HG03521 (cell line): ENCODE data around the gene PGRMC1.
"Not testable (repeated sequence)": the region's sequence is repeated elsewhere in the genome, so short reads cannot be mapped to it uniquely, and the experiment has no call there.

ENCODE experiments used
- ATAC-seq: cut with Tn5 transposase; IDR thresholded peaks from one replicate; pipeline ENCODE4 v1.9.1; 2021; ENCODE audit warnings: mild to moderate bottlenecking, moderate library complexity; ENCODE audit not compliant: unreplicated experiment

The PGRMC1 gene

GRCh38 chrX:119235872-119236622 lies at the start of gene PGRMC1:
TSS of gene PGRMC1 (plus strand) at chrX:119236285. CDS start at chrX:119236364, 79 bp downstream.
- ATAC-seq: peak; percentile 92

GRCh38 chrX:119186763-119187162 lies 49.3 kb upstream of the PGRMC1 start:
- no peak for ATAC-seq

- no peak for ATAC-seq
These were observed 48.8 kb upstream of the PGRMC1 start for GRCh38 chrX:119187298-119187697.

- ATAC-seq: no peak
These were observed 47.0 kb upstream of the PGRMC1 start for GRCh38 chrX:119189115-119189514.

GRCh38 chrX:119189595-119189994 lies 46.5 kb upstream of the PGRMC1 start:
- ATAC-seq: no peak

GRCh38 chrX:119190091-119190681 lies 45.9 kb upstream of the PGRMC1 start:
- no peak for ATAC-seq

- ATAC-seq: no peak
These were observed 45.3 kb upstream of the PGRMC1 start for GRCh38 chrX:119190831-119191230.

- ATAC-seq: no peak
These were observed 41.5 kb upstream of the PGRMC1 start for GRCh38 chrX:119194621-119195020.

- no peak for ATAC-seq
These were observed 34.5 kb upstream of the PGRMC1 start for GRCh38 chrX:119201570-119201969.

- no peak for ATAC-seq
These were observed 29.9 kb upstream of the PGRMC1 start for GRCh38 chrX:119206203-119206602.

- ATAC-seq: not testable (repeated sequence)
These were observed 28.6 kb upstream of the PGRMC1 start for GRCh38 chrX:119207483-119207882.

- no peak for ATAC-seq
These were observed 27.6 kb upstream of the PGRMC1 start for GRCh38 chrX:119208401-119209057.

- ATAC-seq: not testable (repeated sequence)
These were observed 25.0 kb upstream of the PGRMC1 start for GRCh38 chrX:119210931-119211648.

GRCh38 chrX:119211649-119212014 lies 24.5 kb upstream of the PGRMC1 start:
- no peak for ATAC-seq

GRCh38 chrX:119218198-119218597 lies 17.9 kb upstream of the PGRMC1 start:
- no peak for ATAC-seq

- ATAC-seq: no peak
These were observed 13.2 kb upstream of the PGRMC1 start for GRCh38 chrX:119222932-119223331.

GRCh38 chrX:119223783-119224182 lies 12.3 kb upstream of the PGRMC1 start:
- ATAC-seq: no peak

- ATAC-seq: no peak
These were observed 9.6 kb upstream of the PGRMC1 start for GRCh38 chrX:119226446-119226845.

- no peak for ATAC-seq
These were observed 7.4 kb upstream of the PGRMC1 start for GRCh38 chrX:119228512-119229252.

- no peak for ATAC-seq
These were observed 6.9 kb upstream of the PGRMC1 start for GRCh38 chrX:119229253-119229615.

- no peak for ATAC-seq
These were observed 5.2 kb upstream of the PGRMC1 start for GRCh38 chrX:119230850-119231249.
